A549 (cell line): ENCODE data around the gene ZRANB3.

Experiments
- ATOH8 ChIP-seq: fragments of 250-450 bp; sonication (Bioruptor Pico); IDR thresholded peaks from 2 replicates; pipeline ENCODE4 v1.5.0; 2020; ENCODE audit warnings: low read depth, mild to moderate bottlenecking, moderate library complexity
- CTCF ChIP-seq: fragments of >200 bp; sonication (Bioruptor Twin); formaldehyde crosslinking; IDR thresholded peaks from 3 replicates; pipeline ENCODE4 v1.5.1; 2016
- HES2 ChIP-seq: fragments of >200 bp; sonication (Bioruptor Twin); formaldehyde crosslinking; IDR thresholded peaks from 2 replicates; pipeline ENCODE4 v1.6.1; 2016
- RAD21 ChIP-seq, 2 experiments: fragments of >200 bp in 1 of 2; sonication (Bioruptor Twin) in 1 of 2; formaldehyde crosslinking in 1 of 2; IDR thresholded peaks in 1 of 2; conservative IDR thresholded peaks in 1 of 2; 2 replicates in 1 of 2; 3 replicates in 1 of 2; pipeline ENCODE4 v1.6.1; 2012 to 2018; ENCODE audit warnings: inconsistent platforms in 1 of 2

- no peak for TF ChIP-seq HES2
- no peak for TF ChIP-seq CTCF
- no peak for TF ChIP-seq RAD21 (conservative IDR thresholded peaks at IDR 0.05 in 1 of 2, IDR thresholded peaks at IDR 0.05 in 1 of 2)
- TF ChIP-seq ATOH8 (CRISPR knock-in tag) = no peak
Measured at GRCh38 chr2:135318808-135319207, 212.2 kb downstream of the ZRANB3 start.
